Measurements from ENCODE around the gene SEMA3B.

DNA sequence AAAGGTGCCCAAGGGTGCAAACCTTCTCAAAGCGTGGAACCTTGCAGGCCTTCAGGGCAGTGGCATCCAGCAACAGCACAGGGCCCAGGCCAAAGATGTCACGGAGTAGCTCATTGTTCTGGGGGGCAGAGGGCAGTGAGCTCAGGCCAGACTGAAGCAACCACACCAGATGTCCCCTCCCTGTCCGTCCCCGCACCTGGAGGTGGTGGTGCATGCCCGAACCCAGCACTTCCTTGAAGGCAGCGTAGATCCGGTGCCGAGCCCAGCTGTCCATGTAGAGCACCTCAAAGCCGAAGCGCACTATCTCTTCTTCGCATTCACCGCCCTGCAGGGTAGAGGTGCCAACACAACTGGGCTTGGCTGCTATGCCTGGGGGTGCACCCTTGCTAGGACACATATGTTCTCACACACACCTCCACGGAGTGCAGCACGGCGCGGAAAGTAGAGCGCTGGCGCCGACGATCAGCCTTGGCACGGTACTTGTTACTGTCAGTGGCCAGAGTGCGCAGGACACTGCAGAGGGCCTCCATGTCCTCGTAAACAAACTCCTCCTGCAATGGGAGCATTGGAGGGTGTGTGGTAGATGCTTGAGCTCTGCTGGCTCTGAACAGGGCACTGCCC is 19.6 kb downstream of the SEMA3B start:
- no peak for TF ChIP-seq EP300 (IDR thresholded peaks at IDR 0.05)
- TF ChIP-seq, protein P1, sequence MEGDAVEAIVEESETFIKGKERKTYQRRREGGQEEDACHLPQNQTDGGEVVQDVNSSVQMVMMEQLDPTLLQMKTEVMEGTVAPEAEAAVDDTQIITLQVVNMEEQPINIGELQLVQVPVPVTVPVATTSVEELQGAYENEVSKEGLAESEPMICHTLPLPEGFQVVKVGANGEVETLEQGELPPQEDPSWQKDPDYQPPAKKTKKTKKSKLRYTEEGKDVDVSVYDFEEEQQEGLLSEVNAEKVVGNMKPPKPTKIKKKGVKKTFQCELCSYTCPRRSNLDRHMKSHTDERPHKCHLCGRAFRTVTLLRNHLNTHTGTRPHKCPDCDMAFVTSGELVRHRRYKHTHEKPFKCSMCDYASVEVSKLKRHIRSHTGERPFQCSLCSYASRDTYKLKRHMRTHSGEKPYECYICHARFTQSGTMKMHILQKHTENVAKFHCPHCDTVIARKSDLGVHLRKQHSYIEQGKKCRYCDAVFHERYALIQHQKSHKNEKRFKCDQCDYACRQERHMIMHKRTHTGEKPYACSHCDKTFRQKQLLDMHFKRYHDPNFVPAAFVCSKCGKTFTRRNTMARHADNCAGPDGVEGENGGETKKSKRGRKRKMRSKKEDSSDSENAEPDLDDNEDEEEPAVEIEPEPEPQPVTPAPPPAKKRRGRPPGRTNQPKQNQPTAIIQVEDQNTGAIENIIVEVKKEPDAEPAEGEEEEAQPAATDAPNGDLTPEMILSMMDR (IDR thresholded peaks at IDR 0.05): no peak
